NOMO-1 treated with DMSO at 0.1 percent for 48 hours (cell line): ENCODE measurements around the gene AMPD3.

Experiments
- DNase-seq: peaks from one replicate; lab custom pipeline; 2025; ENCODE audit not compliant: unreplicated experiment; lab: John Stamatoyannopoulos, UW

The AMPD3 gene

GRCh38 chr11:10454878-10455631 lies at the start of gene AMPD3:
TSS of gene AMPD3 (plus strand) at chr11:10455264. CDS start at chr11:10461520, 6,256 bp downstream.
- no peak for DNase-seq

GRCh38 chr11:10405865-10406592 lies 49.0 kb upstream of the AMPD3 start:
- peak; percentile 84 for DNase-seq

GRCh38 chr11:10407055-10407454 lies 48.0 kb upstream of the AMPD3 start:
- peak; percentile 28 for DNase-seq

- DNase-seq: no peak
These were observed 47.0 kb upstream of the AMPD3 start for GRCh38 chr11:10407749-10408685.

- DNase-seq: no peak
These were observed 45.8 kb upstream of the AMPD3 start for GRCh38 chr11:10409207-10409661.

GRCh38 chr11:10410106-10410843 lies 44.8 kb upstream of the AMPD3 start:
- DNase-seq: no peak

GRCh38 chr11:10410844-10411200 lies 44.2 kb upstream of the AMPD3 start:
- no peak for DNase-seq

- no peak for DNase-seq
These were observed 42.8 kb upstream of the AMPD3 start for GRCh38 chr11:10412266-10412665.

GRCh38 chr11:10413268-10413667 lies 41.8 kb upstream of the AMPD3 start:
- DNase-seq: peak; percentile 42

GRCh38 chr11:10414181-10414580 lies 40.9 kb upstream of the AMPD3 start:
- DNase-seq: no peak

GRCh38 chr11:10414659-10415058 lies 40.4 kb upstream of the AMPD3 start:
- DNase-seq: peak; percentile 84

- no peak for DNase-seq
These were observed 39.2 kb upstream of the AMPD3 start for GRCh38 chr11:10415817-10416392.

- DNase-seq: no peak
These were observed 36.7 kb upstream of the AMPD3 start for GRCh38 chr11:10418259-10418949.

GRCh38 chr11:10418950-10419310 lies 36.1 kb upstream of the AMPD3 start:
- no peak for DNase-seq

- no peak for DNase-seq
These were observed 28.6 kb upstream of the AMPD3 start for GRCh38 chr11:10426475-10426874.

GRCh38 chr11:10428453-10428852 lies 26.6 kb upstream of the AMPD3 start:
- DNase-seq: no peak

- no peak for DNase-seq
These were observed 25.5 kb upstream of the AMPD3 start for GRCh38 chr11:10429526-10429925.

GRCh38 chr11:10432493-10432892 lies 22.6 kb upstream of the AMPD3 start:
- DNase-seq: no peak

- no peak for DNase-seq
These were observed 22.1 kb upstream of the AMPD3 start for GRCh38 chr11:10432971-10433370.

GRCh38 chr11:10436224-10436623 lies 18.8 kb upstream of the AMPD3 start:
- DNase-seq: peak; percentile 92
